ENCODE measurements around the gene BPIFB2.

- TF ChIP-seq CTCF (IDR thresholded peaks at IDR 0.05) (no peak), POLR2A (IDR thresholded peaks at IDR 0.05) (no peak)
Observed at GRCh38 chr20:32985596-32985995, 21.9 kb upstream of the BPIFB2 start.
